Gastroesophageal sphincter (tissue), 4 donors: ENCODE data around the gene KCNN3. TPM values are rescaled to one million over a fixed set of nuclear protein-coding genes. Genes with fewer than 3 reads are reported as not detected.

Experiments used
- ATAC-seq: fragments of 150-250 bp; one replicate; pipeline ENCODE4 v1.9.1; 2016; ENCODE audit warnings: mild to moderate bottlenecking, moderate library complexity
- H3K27ac ChIP-seq, 4 donors: fragments of 200-600 bp; sonication (generic) in 3 of 4; 1 replicate in 3 of 4; 2 replicates in 1 of 4; pipeline ENCODE4 v1.5.1; 2016 to 2019
- H3K27me3 ChIP-seq: fragments of 200-600 bp; sonication (generic); one replicate; pipeline ENCODE4 v1.5.1; 2019
- H3K36me3 ChIP-seq, 2 donors: fragments of 200-600 bp; sonication (generic); one replicate each; pipeline ENCODE4 v1.5.1; 2019; ENCODE audit warnings: control low read depth in 1 of 2
- H3K4me1 ChIP-seq, 3 donors: fragments of 200-600 bp; sonication (generic); 1 replicate in 2 of 3; 2 replicates in 1 of 3; pipeline ENCODE4 v1.5.1; 2016 to 2019; ENCODE audit warnings: control low read depth in 2 of 3
- H3K4me3 ChIP-seq, 2 donors: fragments of 200-600 bp; sonication (generic); one replicate each; pipeline ENCODE4 v1.5.1; 2019; ENCODE audit warnings: mild to moderate bottlenecking in 1 of 2, moderate library complexity in 1 of 2
- H3K9me3 ChIP-seq, 3 donors: fragments of 200-600 bp; sonication (generic); one replicate each; pipeline ENCODE4 v1.5.1; 2017 to 2019; ENCODE audit warnings: control low read depth in 2 of 3
- EP300 ChIP-seq: sonication (generic); formaldehyde crosslinking; IDR thresholded peaks from one replicate; pipeline ENCODE4 v1.6.1; 2017; ENCODE audit warnings: antibody characterized with exemption, mild to moderate bottlenecking
- POLR2A ChIP-seq, 2 donors: fragments of 450-650 bp; IDR thresholded peaks; one replicate each; pipeline ENCODE4 v1.6.1; 2017; ENCODE audit warnings: antibody characterized with exemption in 2 of 2, mild to moderate bottlenecking in 2 of 2, moderate library complexity in 1 of 2
- POLR2AphosphoS5 ChIP-seq: sonication (generic); formaldehyde crosslinking; IDR thresholded peaks from one replicate; pipeline ENCODE4 v1.6.1; 2017; ENCODE audit warnings: antibody characterized with exemption
- WGBS, 2 donors: methylation state at CpG; one replicate each; pipeline ENCODE4 v1.1.5; 2018; ENCODE audit warnings: low coverage in 1 of 2; 5-methylcytosine and 5-hydroxymethylcytosine counted together
- total RNA-seq, 4 donors: library from RNA; depleted of rRNA; stranded (reverse); fragments of >200 nt; gene quantifications; one replicate each; pipeline ENCODE4 v1.1.0, GENCODE V29; 2016
- TF ChIP-seq, protein P1 (sequence below), 4 experiments: fragments of 200-600 bp in 2 of 4; fragments of 450-650 bp in 2 of 4; sonication (generic) in 1 of 4; IDR thresholded peaks; one replicate each; pipeline ENCODE4 v1.5.1; 2017 to 2019; ENCODE audit warnings: antibody characterized with exemption in 4 of 4, mild to moderate bottlenecking in 2 of 4, moderate library complexity in 2 of 4

The KCNN3 gene
- total RNA-seq, 4 donors from 2014 or later = 1.8 to 13.7 (median 8.1) TPM

DNA sequence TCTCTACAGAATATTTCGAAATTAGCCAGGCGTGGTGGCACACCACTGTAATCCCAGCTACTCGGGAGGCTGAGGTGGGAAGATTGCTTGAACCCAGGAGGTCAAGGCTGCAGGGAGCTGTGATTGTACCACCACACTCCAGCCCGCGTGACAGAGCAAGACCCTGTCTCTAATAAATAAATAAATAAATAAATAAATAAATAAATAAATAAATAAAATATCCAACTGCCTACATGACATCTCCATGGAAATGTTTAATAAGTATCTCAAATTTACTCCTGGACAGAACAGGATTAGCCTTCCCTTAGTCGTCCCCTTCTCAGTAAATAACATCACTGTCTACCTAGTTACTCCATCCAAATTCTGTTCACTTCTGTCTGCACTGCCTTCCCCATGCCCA is 29.0 kb upstream of the KCNN3 start:
- H3K4me3 ChIP-seq = no peak overlapping the region
- ATAC-seq = no peak
- no peaks in the 10 kb centered on the region for H3K36me3 ChIP-seq
- H3K27me3 ChIP-seq = no peaks in the 10 kb centered on the region
- no peak for TF ChIP-seq POLR2AphosphoS5
- no peak for TF ChIP-seq EP300
- H3K9me3 ChIP-seq = no peaks in the 10 kb centered on the region
- H3K4me1 ChIP-seq = no peaks in the 10 kb centered on the region
- no peak overlapping the region for H3K27ac ChIP-seq
- WGBS, 2 donors = 86 to 93% methylated on average over 5 to 6 of the region's 6 CpGs

- 82% methylated on average over 10 of the region's 10 CpGs; no CpG with 5 or more reads in 1 of the 2 donors for WGBS, 2 donors
- H3K4me3 ChIP-seq = no peak overlapping the region
- no peak for ATAC-seq
These were observed 26.7 kb upstream of the KCNN3 start for GRCh38 chr1:154896771-154897286.

GRCh38 chr1:154895798-154896197 is 25.7 kb upstream of the KCNN3 start:
- H3K4me1 ChIP-seq = no peaks in the 10 kb centered on the region
- no peaks in the 10 kb centered on the region for H3K36me3 ChIP-seq
- ATAC-seq = no peak
- no peaks in the 10 kb centered on the region for H3K9me3 ChIP-seq
- no peak overlapping the region for H3K27ac ChIP-seq
- TF ChIP-seq POLR2A (IDR thresholded peaks at IDR 0.05) (no peak), EP300 (no peak), POLR2AphosphoS5 (no peak)
- TF ChIP-seq, protein P1, sequence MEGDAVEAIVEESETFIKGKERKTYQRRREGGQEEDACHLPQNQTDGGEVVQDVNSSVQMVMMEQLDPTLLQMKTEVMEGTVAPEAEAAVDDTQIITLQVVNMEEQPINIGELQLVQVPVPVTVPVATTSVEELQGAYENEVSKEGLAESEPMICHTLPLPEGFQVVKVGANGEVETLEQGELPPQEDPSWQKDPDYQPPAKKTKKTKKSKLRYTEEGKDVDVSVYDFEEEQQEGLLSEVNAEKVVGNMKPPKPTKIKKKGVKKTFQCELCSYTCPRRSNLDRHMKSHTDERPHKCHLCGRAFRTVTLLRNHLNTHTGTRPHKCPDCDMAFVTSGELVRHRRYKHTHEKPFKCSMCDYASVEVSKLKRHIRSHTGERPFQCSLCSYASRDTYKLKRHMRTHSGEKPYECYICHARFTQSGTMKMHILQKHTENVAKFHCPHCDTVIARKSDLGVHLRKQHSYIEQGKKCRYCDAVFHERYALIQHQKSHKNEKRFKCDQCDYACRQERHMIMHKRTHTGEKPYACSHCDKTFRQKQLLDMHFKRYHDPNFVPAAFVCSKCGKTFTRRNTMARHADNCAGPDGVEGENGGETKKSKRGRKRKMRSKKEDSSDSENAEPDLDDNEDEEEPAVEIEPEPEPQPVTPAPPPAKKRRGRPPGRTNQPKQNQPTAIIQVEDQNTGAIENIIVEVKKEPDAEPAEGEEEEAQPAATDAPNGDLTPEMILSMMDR (IDR thresholded peaks at IDR 0.05) = no peak
- no peak overlapping the region for H3K4me3 ChIP-seq
- no peaks in the 10 kb centered on the region for H3K27me3 ChIP-seq
- WGBS, 2 donors = 61 to 77% methylated on average over 2 to 6 of the region's 7 CpGs

More at GRCh38 chr1:154896771-154897286, 26.7 kb upstream of the KCNN3 start:
- Histone ChIP-seq H3K9me3 (no peaks in the 10 kb centered on the region), H3K36me3 (no peaks in the 10 kb centered on the region), H3K27ac (no peak overlapping the region), H3K27me3 (no peaks in the 10 kb centered on the region), H3K4me1 (no peaks in the 10 kb centered on the region)
- TF ChIP-seq EP300 (no peak), POLR2AphosphoS5 (no peak), POLR2A (IDR thresholded peaks at IDR 0.05) (no peak)
- TF ChIP-seq, protein P1 (IDR thresholded peaks at IDR 0.05) = no peak

- TF ChIP-seq, protein P1 (IDR thresholded peaks at IDR 0.05) = no peak
- TF ChIP-seq POLR2AphosphoS5 (no peak), EP300 (no peak), POLR2A (IDR thresholded peaks at IDR 0.05) (no peak)
- no peaks in the 10 kb centered on the region for H3K36me3 ChIP-seq
- no peaks in the 10 kb centered on the region for H3K9me3 ChIP-seq
- WGBS, 2 donors = 50 to 73% methylated on average over 1 of the region's 1 CpG
- no peaks in the 10 kb centered on the region for H3K4me1 ChIP-seq
- H3K27ac ChIP-seq = no peak overlapping the region
- H3K4me3 ChIP-seq = no peak overlapping the region
- no peak for ATAC-seq
- H3K27me3 ChIP-seq = no peaks in the 10 kb centered on the region
These were observed 21.4 kb upstream of the KCNN3 start for GRCh38 chr1:154891452-154891851.

DNA sequence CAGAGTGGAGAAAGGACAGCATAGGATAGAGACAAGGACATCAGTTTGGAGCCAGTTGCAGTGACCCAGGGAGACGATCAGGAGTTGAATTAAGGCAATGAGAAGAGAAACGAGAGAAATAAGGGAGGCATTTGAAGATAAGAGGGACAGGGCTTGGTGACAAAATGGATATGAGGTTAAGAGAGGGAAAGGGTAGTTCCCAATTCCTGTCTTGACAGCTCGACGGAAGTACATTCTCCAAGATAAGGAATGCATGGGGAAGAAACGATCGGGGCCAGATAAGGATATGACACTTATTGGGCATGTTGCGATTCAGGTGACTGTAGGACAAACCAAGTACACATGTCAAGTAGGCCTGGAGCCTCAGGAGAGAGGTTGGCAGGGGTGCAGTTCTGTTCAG is 18.7 kb upstream of the KCNN3 start:
- Histone ChIP-seq H3K4me1 (no peaks in the 10 kb centered on the region), H3K27ac (no peak overlapping the region), H3K9me3 (no peaks in the 10 kb centered on the region), H3K36me3 (no peaks in the 10 kb centered on the region), H3K4me3 (no peak overlapping the region), H3K27me3 (no peaks in the 10 kb centered on the region)
- ATAC-seq = no peak
- WGBS, 2 donors = 77 to 86% methylated on average over 6 to 7 of the region's 7 CpGs
- TF ChIP-seq EP300 (no peak), POLR2A (IDR thresholded peaks at IDR 0.05) (no peak), POLR2AphosphoS5 (no peak)
- TF ChIP-seq, protein P1 (IDR thresholded peaks at IDR 0.05) = no peak
